Neural cell (in vitro differentiated cells): ENCODE data around the gene GRIP1.

Experiments
- EZH2 ChIP-seq: fragments of 200-600, 300-800 bp; shearing (Covaris generic), sonication (generic); IDR thresholded peaks from 2 replicates; pipeline ENCODE4 v1.6.1; 2014; ENCODE audit warnings: antibody characterized with exemption, low read length, borderline replicate concordance, mild to moderate bottlenecking; ENCODE audit not compliant: insufficient read depth, poor library complexity, severe bottlenecking
- RAD21 ChIP-seq: fragments of 450-650 bp; conservative IDR thresholded peaks from 2 replicates; pipeline ENCODE4 v1.6.1; 2014; ENCODE audit warnings: antibody characterized with exemption, mild to moderate bottlenecking, moderate library complexity
- TF ChIP-seq, protein P1 (sequence below): fragments of 450-650 bp; IDR thresholded peaks from 2 replicates; pipeline ENCODE4 v1.5.1; 2014; ENCODE audit warnings: antibody characterized with exemption, mild to moderate bottlenecking, moderate library complexity; ENCODE audit not compliant: poor library complexity, severe bottlenecking

DNA sequence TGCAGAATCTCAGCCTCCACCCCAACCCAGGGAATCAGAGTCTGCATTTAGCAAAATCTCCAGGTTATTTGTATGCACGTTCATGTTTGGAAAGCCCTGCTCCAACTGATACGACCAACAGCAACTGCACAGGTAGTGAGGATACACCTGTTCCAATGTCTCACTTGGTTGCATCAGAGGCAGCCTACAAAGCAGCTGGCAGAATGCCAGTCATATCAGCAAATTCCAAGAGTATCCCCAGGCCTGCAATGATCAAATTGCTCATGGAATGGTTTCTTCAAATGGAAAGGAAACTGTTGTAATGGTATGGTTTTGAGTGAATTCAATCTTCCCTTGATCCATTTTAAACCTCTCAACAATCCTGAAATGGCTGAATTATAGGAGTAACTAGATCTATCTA lies 75.4 kb downstream of the GRIP1 start:
- TF ChIP-seq, protein P1, sequence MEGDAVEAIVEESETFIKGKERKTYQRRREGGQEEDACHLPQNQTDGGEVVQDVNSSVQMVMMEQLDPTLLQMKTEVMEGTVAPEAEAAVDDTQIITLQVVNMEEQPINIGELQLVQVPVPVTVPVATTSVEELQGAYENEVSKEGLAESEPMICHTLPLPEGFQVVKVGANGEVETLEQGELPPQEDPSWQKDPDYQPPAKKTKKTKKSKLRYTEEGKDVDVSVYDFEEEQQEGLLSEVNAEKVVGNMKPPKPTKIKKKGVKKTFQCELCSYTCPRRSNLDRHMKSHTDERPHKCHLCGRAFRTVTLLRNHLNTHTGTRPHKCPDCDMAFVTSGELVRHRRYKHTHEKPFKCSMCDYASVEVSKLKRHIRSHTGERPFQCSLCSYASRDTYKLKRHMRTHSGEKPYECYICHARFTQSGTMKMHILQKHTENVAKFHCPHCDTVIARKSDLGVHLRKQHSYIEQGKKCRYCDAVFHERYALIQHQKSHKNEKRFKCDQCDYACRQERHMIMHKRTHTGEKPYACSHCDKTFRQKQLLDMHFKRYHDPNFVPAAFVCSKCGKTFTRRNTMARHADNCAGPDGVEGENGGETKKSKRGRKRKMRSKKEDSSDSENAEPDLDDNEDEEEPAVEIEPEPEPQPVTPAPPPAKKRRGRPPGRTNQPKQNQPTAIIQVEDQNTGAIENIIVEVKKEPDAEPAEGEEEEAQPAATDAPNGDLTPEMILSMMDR, result no peak
- no peak for TF ChIP-seq RAD21
- TF ChIP-seq EZH2, result no peak
